Naive B cell (primary cell): ENCODE results near the gene ARHGEF33. TPM values are rescaled to one million over a fixed set of nuclear protein-coding genes. Genes with fewer than 3 reads are reported as not detected.
A peak's percentile ranks its signal among the peaks of the same experiment; 100 is the strongest.

Experiments used
- ATAC-seq, 2 donors: fragments of 150-1000 bp; cut with Tn5 transposase; 2 replicates each; pipeline ENCODE4 v1.10.0; 2021; ENCODE audit warnings: low read depth in 2 of 2, mild to moderate bottlenecking in 2 of 2, moderate library complexity in 2 of 2
- DNase-seq: peaks from one replicate; pipeline ENCODE4 v3.0.0; 2022
- H3K27ac Mint-ChIP-seq, 6 donors: one replicate each; pipeline ENCODE4 v1.8.0; 2020 to 2022; ENCODE audit warnings: mild to moderate bottlenecking in 6 of 6, mixed read lengths in 6 of 6, moderate library complexity in 5 of 6, inconsistent platforms in 2 of 6
- H3K27me3 Mint-ChIP-seq, 3 donors: one replicate each; pipeline ENCODE4 v1.8.0; 2021 to 2022; ENCODE audit warnings: mixed read lengths in 3 of 3, mild to moderate bottlenecking in 1 of 3
- H3K36me3 Mint-ChIP-seq, 2 donors: one replicate each; pipeline ENCODE4 v1.8.0; 2020 to 2022; ENCODE audit warnings: mixed read lengths in 2 of 2, inconsistent platforms in 1 of 2, mild to moderate bottlenecking in 1 of 2
- H3K4me1 Mint-ChIP-seq, 3 donors: one replicate each; pipeline ENCODE4 v1.8.0; 2020 to 2022; ENCODE audit warnings: mixed read lengths in 3 of 3, inconsistent platforms in 1 of 3, mild to moderate bottlenecking in 1 of 3, moderate library complexity in 1 of 3
- H3K4me3 Mint-ChIP-seq, 8 donors: one replicate each; pipeline ENCODE4 v1.8.0; 2020 to 2022; ENCODE audit warnings: mild to moderate bottlenecking in 8 of 8, mixed read lengths in 8 of 8, moderate library complexity in 8 of 8, inconsistent platforms in 2 of 8
- H3K9me3 Mint-ChIP-seq, 7 donors: one replicate each; pipeline ENCODE4 v1.8.0; 2020 to 2022; ENCODE audit warnings: mixed read lengths in 7 of 7, mild to moderate bottlenecking in 5 of 7, inconsistent platforms in 2 of 7, moderate library complexity in 1 of 7
- polyA plus RNA-seq, 6 donors: library from polyadenylated mRNA; unstranded; fragments of 300-500 nt; fragmentation: Illumina TruSeq; gene quantifications; one replicate each; pipeline ENCODE4 v1.2.3, GENCODE V29; 2021; ENCODE audit warnings: low read depth in 6 of 6

ARHGEF33 gene
- polyA plus RNA-seq, 6 donors from 2014 or later: 0.30 TPM; not detected in 5

DNA sequence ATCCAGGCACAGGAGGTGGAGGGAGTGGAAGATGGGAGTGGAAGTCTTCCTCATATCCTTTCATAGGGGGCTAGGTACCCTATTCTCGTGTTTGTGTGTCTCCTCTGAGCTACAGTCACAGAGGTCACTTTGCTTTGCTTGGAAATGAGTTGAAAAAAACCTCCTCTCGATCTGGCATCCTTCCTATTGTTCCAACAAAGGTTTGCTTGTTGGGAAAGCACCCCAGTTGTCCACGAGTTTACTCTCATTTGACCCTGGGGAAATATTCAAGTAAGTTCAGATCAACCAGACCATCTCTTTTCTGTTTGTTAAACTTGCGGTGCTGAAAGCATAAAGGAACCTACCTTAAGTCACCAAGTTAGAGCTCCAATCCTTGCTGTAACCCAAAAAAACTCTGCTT lies 59.3 kb downstream of the ARHGEF33 start:
- Mint-ChIP-seq H3K36me3 (no peaks in the 10 kb centered on the region), H3K4me3 (no peak overlapping the region), H3K27me3 (no peaks in the 10 kb centered on the region), H3K9me3 (no peaks in the 10 kb centered on the region), H3K4me1 (no peaks in the 10 kb centered on the region), H3K27ac (peak overlapping the region in 1 of 6 donors; percentile 58)
- ATAC-seq (no peak), DNase-seq (no peak)

DNA sequence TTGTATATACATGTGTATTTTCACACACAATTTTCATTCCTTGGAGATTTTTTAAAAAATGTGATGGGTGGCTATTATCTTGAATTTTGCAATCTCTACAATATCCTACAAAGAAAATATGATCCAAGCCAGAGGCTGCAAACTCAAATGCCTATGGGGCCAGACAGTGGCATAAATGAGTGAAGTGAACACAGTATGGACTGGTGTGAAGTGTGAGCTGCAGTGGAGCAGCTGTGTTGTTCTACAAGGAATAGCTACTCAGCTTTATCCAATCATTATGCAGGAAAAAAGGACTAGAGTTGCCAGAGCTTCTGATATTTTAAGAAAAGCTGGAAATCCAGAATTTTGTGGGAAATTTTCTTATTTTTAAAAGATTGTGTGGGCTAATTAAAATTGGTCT lies 62.1 kb downstream of the ARHGEF33 start:
- H3K27me3 Mint-ChIP-seq: peaks cover 0 to 3% (median 2%) of the 10 kb centered on the region in 3 donors
- no peak overlapping the region for H3K4me3 Mint-ChIP-seq
- H3K27ac Mint-ChIP-seq: peak overlapping the region in 1 of 6 donors; percentile 10
- DNase-seq (no peak), ATAC-seq (no peak)
- H3K36me3 Mint-ChIP-seq: no peaks in the 10 kb centered on the region
- H3K4me1 Mint-ChIP-seq: no peaks in the 10 kb centered on the region
- H3K9me3 Mint-ChIP-seq: no peaks in the 10 kb centered on the region

DNA sequence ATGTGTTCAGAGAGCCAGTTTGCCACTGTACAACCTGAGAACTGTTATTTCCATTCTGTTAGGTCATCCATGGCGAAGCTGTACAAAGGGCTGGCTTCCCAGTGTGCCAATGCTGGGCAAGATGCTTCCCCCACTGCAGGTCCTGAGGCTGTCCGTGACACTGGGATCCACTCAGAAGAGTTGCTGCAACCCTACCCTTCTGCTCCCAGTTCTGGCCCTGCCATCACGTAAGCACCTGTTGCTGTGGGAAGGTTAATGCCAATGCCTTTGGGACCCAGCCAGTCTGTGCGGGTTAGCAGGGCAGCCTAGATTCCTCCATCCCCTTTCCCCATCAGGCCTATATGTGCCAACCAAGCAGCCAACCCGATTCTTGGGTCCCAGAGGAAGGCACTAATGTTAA lies 68.3 kb downstream of the ARHGEF33 start:
- Mint-ChIP-seq H3K4me1 (peaks cover 0 to 8% (median 4%) of the 10 kb centered on the region in 3 donors), H3K36me3 (no peaks in the 10 kb centered on the region), H3K4me3 (peak overlapping the region in 1 of 8 donors; percentile 46), H3K27me3 (peaks cover 28 to 45% (median 33%) of the 10 kb centered on the region in 3 donors), H3K9me3 (no peaks in the 10 kb centered on the region), H3K27ac (no peak overlapping the region)
- no peak for ATAC-seq
- DNase-seq: no peak

DNA sequence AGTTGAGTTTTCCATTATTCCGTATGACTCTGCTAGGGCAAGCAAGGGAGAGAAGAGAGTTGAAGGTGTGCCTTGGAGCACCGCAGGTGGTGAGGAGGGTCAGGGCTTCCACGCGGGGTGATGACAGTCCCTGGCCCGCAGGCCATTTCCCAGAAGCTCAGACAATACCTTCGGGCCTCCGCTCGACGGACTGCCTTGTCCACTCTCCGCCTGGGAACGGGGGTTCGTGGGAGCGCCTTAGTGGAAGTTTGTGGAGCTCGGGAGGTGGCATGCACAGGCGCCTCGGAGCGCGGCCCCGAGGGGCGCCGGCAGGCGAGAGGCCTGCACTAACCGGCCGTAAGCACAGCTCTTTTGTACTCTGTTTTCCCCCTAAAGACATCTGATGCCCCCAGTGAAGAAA lies 69.8 kb downstream of the ARHGEF33 start:
- no peaks in the 10 kb centered on the region for H3K9me3 Mint-ChIP-seq
- peak overlapping the region in 7 of 8 donors; percentile 11 to 80 (median 60) for H3K4me3 Mint-ChIP-seq
- H3K27me3 Mint-ChIP-seq: peaks cover 30 to 45% (median 33%) of the 10 kb centered on the region in 3 donors
- peaks cover 0 to 8% (median 4%) of the 10 kb centered on the region in 3 donors for H3K4me1 Mint-ChIP-seq
- no peaks in the 10 kb centered on the region for H3K36me3 Mint-ChIP-seq
- ATAC-seq: no peak
- no peak overlapping the region for H3K27ac Mint-ChIP-seq
- DNase-seq: no peak

DNA sequence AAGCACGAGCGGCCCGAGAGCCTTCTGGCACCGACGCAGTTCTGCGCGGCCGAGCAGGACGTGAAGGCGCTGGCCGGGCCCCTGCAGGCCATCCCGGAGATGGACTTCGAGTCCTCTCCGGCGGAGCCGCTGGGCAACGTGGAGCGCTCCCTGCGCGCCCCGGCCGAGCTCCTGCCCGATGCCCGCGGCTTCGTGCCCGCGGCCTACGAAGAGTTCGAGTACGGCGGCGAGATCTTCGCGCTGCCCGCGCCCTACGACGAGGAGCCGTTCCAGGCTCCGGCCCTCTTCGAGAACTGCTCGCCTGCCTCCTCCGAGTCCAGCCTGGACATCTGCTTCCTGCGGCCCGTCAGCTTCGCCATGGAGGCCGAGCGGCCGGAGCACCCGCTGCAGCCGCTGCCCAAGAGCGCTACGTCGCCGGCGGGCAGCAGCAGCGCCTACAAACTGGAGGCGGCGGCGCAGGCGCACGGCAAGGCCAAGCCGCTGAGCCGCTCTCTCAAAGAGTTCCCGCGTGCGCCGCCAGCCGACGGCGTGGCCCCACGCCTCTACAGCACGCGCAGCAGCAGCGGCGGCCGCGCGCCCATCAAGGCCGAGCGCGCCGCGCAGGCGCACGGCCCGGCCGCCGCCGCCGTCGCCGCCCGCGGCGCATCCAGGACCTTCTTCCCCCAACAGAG lies 70.4 kb downstream of the ARHGEF33 start:
- H3K27ac Mint-ChIP-seq: peak overlapping the region in 1 of 6 donors; percentile 54
- DNase-seq (peak; percentile 44), ATAC-seq (peak; percentile 97 to 98)
- H3K9me3 Mint-ChIP-seq: no peaks in the 10 kb centered on the region
- peak overlapping the region in 6 of 8 donors; percentile 17 to 74 (median 70) for H3K4me3 Mint-ChIP-seq
- peaks cover 30 to 45% (median 33%) of the 10 kb centered on the region in 3 donors for H3K27me3 Mint-ChIP-seq
- peaks cover 0 to 8% (median 4%) of the 10 kb centered on the region in 3 donors for H3K4me1 Mint-ChIP-seq
- H3K36me3 Mint-ChIP-seq: no peaks in the 10 kb centered on the region

DNA sequence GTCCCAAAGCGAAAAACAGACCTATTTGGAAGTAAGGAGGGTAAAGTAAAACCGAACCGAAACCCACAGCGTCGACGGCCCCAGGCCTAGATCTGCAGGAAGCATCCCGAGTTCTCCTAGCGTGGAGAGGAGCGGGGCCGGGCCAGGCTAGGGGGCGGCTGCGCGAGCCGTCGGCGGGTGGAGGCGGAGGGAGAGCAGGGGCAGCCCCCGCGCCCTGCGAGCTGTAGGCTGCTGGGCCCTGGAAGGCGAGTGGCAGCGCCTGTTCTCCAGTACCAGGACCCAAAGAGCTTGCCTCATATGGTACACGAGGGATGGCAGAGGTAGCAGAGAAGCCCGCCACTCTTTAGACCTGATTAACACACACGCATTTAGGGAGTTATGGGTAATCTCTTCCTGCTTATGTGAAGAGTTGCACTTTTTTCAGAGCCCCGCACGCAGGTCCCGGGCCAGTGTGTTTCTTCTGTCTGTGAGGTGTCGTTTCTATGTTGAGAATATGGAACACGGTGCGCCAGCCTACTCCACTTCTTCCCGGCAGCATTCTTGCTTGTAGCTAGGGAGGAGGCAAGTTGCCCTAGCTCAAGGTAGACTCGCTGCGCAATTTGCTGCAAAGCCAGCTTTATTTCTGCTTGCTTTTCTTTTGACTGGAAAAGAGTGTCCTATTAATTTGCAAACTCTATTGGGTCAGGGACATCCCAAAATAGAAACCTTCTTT lies 71.1 kb downstream of the ARHGEF33 start:
- peaks cover 30 to 46% (median 33%) of the 10 kb centered on the region in 3 donors for H3K27me3 Mint-ChIP-seq
- H3K27ac Mint-ChIP-seq: peak overlapping the region in 1 of 6 donors; percentile 54

DNA sequence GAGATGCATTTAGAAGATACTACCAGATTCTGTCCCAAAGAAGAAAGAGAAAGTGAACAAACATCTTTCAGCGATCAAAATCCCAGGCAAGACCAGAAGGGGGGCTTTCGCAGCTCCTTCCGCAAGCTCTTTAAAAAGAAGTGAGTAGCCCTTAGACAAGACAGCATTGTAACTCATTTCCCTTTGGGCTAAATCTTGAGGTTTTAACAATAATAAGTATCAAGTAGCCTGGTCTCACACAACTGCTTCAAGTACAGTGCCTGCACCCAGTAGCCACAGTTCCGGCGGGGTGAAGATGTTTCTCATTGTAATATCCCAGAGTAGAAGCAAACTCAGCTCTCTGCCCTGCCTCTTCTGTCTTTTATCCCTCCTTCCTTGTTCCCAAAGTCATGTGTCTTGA lies 76.3 kb downstream of the ARHGEF33 start:
- Mint-ChIP-seq H3K27me3 (peaks cover 11 to 23% (median 11%) of the 10 kb centered on the region in 3 donors), H3K4me3 (no peak overlapping the region), H3K27ac (no peak overlapping the region), H3K36me3 (no peaks in the 10 kb centered on the region), H3K4me1 (peaks cover 0 to 4% (median 4%) of the 10 kb centered on the region in 3 donors), H3K9me3 (no peaks in the 10 kb centered on the region)
- DNase-seq (no peak), ATAC-seq (no peak)

More for the DNA sequence above, 71.1 kb downstream of the ARHGEF33 start:
- Mint-ChIP-seq H3K9me3 (no peaks in the 10 kb centered on the region), H3K4me1 (peaks cover 0 to 8% (median 4%) of the 10 kb centered on the region in 3 donors), H3K36me3 (no peaks in the 10 kb centered on the region), H3K4me3 (peak overlapping the region; percentile 23 to 71 (median 54))
- no peak for DNase-seq
- peak in 1 of 2 donors; percentile 14 for ATAC-seq

DNA sequence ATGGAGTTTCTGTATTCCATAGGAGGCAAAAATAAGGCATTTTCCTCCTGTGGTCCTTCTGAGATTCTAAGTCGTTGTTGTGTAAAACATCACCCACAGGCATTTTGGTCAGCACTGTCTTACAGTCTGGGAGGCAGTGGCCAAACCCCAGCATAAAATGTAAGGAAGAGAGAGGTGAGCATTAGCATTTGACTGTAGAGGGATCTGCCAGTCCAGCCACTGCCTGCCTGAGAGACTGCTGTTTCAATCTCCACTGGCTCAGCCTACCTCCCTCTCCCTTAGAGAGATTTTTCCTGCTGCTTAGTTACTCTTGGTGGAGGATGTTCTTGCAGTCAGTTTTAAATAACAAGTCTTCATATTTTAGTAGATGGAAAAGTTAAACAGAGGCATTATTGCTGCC lies 77.0 kb downstream of the ARHGEF33 start:
- Mint-ChIP-seq H3K36me3 (no peaks in the 10 kb centered on the region), H3K9me3 (no peaks in the 10 kb centered on the region), H3K27me3 (peaks cover 4 to 16% (median 7%) of the 10 kb centered on the region in 3 donors), H3K4me3 (no peak overlapping the region), H3K27ac (no peak overlapping the region), H3K4me1 (peaks cover 0 to 3% (median 2%) of the 10 kb centered on the region in 3 donors)
- no peak for ATAC-seq
- DNase-seq: no peak

DNA sequence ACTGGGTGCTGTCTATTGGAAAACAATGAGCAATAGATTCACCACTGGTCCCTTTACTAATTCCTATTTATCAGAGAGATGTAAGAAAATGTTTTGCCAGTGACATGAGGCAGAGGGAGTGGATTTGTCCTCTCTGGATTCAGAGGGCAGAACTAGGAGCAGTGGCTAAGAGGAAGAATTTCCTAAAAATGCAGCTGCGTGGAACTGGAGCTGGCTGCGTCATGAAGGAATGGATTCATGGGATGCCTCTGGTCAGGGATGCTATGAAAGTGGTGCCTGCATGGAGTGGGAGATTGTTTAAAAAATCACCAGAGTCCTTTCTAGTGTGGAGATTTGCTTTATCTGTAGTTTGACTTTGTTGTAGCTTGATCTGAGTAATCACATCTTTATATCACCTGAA lies 78.3 kb downstream of the ARHGEF33 start:
- no peak overlapping the region for H3K27ac Mint-ChIP-seq
- no peaks in the 10 kb centered on the region for H3K4me1 Mint-ChIP-seq
- H3K4me3 Mint-ChIP-seq: no peak overlapping the region
- ATAC-seq (no peak), DNase-seq (no peak)
- no peaks in the 10 kb centered on the region for H3K36me3 Mint-ChIP-seq
- peaks cover 0 to 2% (median 0%) of the 10 kb centered on the region in 7 donors for H3K9me3 Mint-ChIP-seq
- peaks cover 0 to 13% (median 2%) of the 10 kb centered on the region in 3 donors for H3K27me3 Mint-ChIP-seq

DNA sequence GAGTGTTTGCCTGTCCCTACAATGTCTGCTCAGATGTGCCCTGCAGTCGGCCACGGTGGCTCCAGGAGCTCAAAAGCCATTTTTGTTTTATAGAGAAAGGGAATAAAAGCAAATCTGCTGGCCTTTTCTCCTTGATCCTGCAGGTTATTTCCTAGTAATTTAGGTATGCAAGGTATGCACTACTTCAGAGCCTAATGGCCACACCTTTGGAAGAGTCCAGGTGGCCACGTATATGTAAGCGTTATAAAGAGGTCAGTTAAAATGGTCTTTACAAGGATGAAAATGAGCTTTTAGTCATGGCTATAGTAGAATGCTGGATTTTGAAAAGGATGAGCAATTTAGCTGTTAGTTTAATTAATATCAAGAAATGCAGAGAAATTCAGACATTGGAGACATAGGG lies 81.7 kb downstream of the ARHGEF33 start:
- H3K27ac Mint-ChIP-seq: no peak overlapping the region
- DNase-seq (no peak), ATAC-seq (no peak)
- H3K4me1 Mint-ChIP-seq: no peaks in the 10 kb centered on the region
- no peaks in the 10 kb centered on the region for H3K36me3 Mint-ChIP-seq
- peaks cover 0 to 6% (median 0%) of the 10 kb centered on the region in 3 donors for H3K27me3 Mint-ChIP-seq
- H3K9me3 Mint-ChIP-seq: peaks cover 0 to 2% (median 0%) of the 10 kb centered on the region in 7 donors
- no peak overlapping the region for H3K4me3 Mint-ChIP-seq

DNA sequence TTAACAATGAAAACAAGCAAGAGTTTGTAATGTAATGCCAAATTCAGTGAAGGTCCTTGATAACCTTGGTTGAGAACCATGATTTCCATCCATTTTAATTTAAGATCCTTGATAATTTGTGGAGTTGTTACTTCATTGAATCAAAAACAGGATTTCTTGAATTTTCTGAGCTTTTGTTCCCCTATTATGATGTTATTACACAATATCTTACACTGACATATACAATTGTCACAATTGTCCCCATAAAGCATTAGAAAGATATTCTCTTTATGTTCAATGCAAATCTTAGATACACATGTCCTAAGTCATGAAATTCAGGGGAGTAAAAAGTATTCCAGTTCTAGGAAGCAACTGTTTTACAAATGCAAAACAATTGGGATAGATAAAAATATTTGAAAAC lies 83.6 kb downstream of the ARHGEF33 start:
- Mint-ChIP-seq H3K9me3 (peaks cover 0 to 2% (median 0%) of the 10 kb centered on the region in 7 donors), H3K27ac (peak overlapping the region in 1 of 6 donors; percentile 38), H3K4me3 (no peak overlapping the region), H3K27me3 (no peaks in the 10 kb centered on the region), H3K4me1 (no peaks in the 10 kb centered on the region), H3K36me3 (no peaks in the 10 kb centered on the region)
- ATAC-seq (no peak), DNase-seq (no peak)

DNA sequence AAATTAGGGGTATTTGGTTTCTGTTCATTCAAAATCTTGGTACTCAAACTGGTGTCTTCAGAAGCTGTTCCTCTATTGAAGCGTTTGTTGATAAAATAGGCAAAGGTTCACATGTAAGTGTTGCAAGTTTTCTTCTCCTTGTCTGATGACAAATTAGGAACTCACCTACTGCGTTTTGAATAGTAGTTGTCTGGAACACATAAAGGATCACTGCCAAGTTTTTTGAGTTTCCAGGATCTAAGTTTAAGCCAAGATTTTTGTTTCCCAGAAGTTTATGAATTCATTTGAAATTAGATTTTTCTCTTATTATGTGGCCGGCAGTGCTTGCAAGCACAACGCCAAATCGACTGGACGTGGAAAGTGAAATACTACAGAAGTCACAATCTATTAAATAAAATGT lies 85.4 kb downstream of the ARHGEF33 start:
- H3K4me3 Mint-ChIP-seq: no peak overlapping the region
- no peak for DNase-seq
- peaks cover 0 to 2% (median 0%) of the 10 kb centered on the region in 7 donors for H3K9me3 Mint-ChIP-seq
- no peaks in the 10 kb centered on the region for H3K36me3 Mint-ChIP-seq
- no peaks in the 10 kb centered on the region for H3K4me1 Mint-ChIP-seq
- ATAC-seq: no peak
- H3K27me3 Mint-ChIP-seq: no peaks in the 10 kb centered on the region
- H3K27ac Mint-ChIP-seq: no peak overlapping the region

DNA sequence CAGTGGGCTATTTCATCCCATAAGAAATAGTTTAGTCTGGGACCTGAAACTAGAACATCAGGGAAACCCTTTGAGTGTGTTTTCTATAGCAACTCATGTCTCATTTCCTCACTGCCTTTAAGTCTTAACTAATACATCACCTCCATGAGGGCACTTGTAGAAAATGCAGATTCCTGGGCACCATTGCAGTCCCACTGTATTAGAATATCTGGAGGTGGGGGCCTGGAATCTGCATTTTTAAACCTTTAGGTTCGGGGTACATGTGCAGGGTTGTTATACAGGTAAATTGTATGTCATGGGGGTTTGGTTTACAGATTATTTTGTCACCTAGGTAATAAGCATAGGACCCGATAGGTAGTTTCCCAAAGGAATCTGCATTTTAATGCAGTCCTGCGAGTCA lies 87.4 kb downstream of the ARHGEF33 start:
- H3K27ac Mint-ChIP-seq: no peak overlapping the region
- no peak overlapping the region for H3K4me3 Mint-ChIP-seq
- no peaks in the 10 kb centered on the region for H3K4me1 Mint-ChIP-seq
- H3K9me3 Mint-ChIP-seq: peaks cover 0 to 1% (median 0%) of the 10 kb centered on the region in 7 donors
- no peaks in the 10 kb centered on the region for H3K36me3 Mint-ChIP-seq
- ATAC-seq (no peak), DNase-seq (no peak)
- H3K27me3 Mint-ChIP-seq: no peaks in the 10 kb centered on the region
